ENCODE results near the gene NUP50.

Gene NUP50

GRCh38 chr22:45233827-45234226 lies 70.1 kb downstream of the NUP50 start:
- DNase-seq = no peak

GRCh38 chr22:45235101-45235777 lies 71.5 kb downstream of the NUP50 start:
- peak; percentile 48 for DNase-seq

- DNase-seq = peak; percentile 45
Measured at GRCh38 chr22:45235851-45236342, 72.2 kb downstream of the NUP50 start.

- DNase-seq = no peak
Measured at GRCh38 chr22:45237065-45237990, 73.6 kb downstream of the NUP50 start.

Data from NCI-H1105 (cell line).